RPMI8226 (cell line): ENCODE data around the gene DIAPH1.

ENCODE experiments used
- DNase-seq: peaks from one replicate; pipeline ENCODE4 v3.0.0-alpha.2; 2015

DIAPH1 gene

GRCh38 chr5:141476132-141476911 is 142.5 kb downstream of the DIAPH1 start:
- no peak for DNase-seq

- peak; percentile 72 for DNase-seq
Measured at GRCh38 chr5:141475625-141476131, 143.1 kb downstream of the DIAPH1 start, which contains the start of gene PCDHGC3. PCDHGC3 (plus strand) TSS chr5:141475966; CDS start chr5:141476117, 151 bp downstream.

GRCh38 chr5:141465351-141465750 is 153.4 kb downstream of the DIAPH1 start:
- DNase-seq, result no peak
